ENCODE measurements around the gene MARK3.

- TF ChIP-seq POLR2A (IDR thresholded peaks at IDR 0.05; ENCODE audit: borderline replicate concordance, extremely low read depth, insufficient read depth, insufficient read length) = no peak
- no peak for TF ChIP-seq EZH2 (IDR thresholded peaks at IDR 0.05)
- TF ChIP-seq CTCF (IDR thresholded peaks at IDR 0.05 in 2 of 3, conservative IDR thresholded peaks at IDR 0.05 in 1 of 3; ENCODE audit: borderline replicate concordance in 1 of 3, insufficient read depth in 1 of 3, low read depth in 2 of 3, low read length in 2 of 3) = no peak
- no peak for TF ChIP-seq RAD21 (IDR thresholded peaks at IDR 0.05; ENCODE audit: low read depth)
- TF ChIP-seq CEBPB (IDR thresholded peaks at IDR 0.05; ENCODE audit: low read depth) = no peak
- no peak for TF ChIP-seq MAX (IDR thresholded peaks at IDR 0.05)
- TF ChIP-seq ZFX (IDR thresholded peaks at IDR 0.05) = no peak
Measured at GRCh38 chr14:103388664-103389063, 3.4 kb downstream of the MARK3 start.
